ENCODE results near the gene TMEM92. TPM values are rescaled to one million over a fixed set of nuclear protein-coding genes. Genes with fewer than 3 reads are reported as not detected.

The TMEM92 gene
- total and polyA plus RNA-seq, 2 of the 13 experiments (the other 11 are each of a cell fraction or from before 2014, with no cell fraction given), result 0.07 TPM; not detected in 1

DNA sequence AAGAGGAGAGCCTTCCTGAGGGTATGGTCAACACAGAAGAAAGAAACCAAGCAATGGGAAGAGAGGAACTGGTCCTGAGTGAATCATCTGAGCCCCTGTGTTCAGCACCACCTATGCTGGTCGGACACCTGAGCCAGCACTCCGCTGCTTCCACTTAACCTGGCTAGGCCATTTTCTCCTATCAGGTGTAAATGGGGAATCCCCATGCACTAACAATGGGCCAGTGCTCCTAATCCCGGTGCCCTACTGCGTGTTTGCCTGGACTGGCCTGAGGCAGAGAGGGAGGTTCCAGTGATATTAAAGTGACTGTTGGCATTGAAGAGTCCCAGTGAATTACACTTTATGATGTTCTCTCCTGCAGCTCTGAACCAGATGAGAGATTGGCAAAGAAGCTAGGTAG lies 37.2 kb downstream of the TMEM92 start:
- H3K9ac ChIP-seq (ENCODE audit: insufficient read depth, low read depth, low read length), result no peak overlapping the region

DNA sequence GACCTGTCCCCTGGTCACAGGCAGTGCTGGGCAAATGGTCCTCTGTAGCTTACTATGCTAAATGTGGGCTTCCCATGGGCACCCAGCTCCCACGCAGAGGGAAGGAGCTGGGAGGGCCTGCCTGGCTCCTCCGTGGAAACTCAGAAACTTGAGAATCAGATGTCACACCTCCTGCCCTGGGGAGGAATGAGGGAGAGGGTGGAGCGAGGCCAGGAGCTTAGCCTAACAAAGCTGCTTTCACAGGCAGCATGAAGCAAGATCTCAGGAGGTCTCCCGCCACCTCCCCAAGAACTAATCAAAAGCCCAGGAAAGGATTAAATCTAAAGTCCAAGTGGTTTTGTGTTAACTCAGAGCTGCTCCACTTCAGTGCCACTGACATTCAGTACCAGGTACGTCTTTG lies 38.0 kb downstream of the TMEM92 start:
- ATAC-seq (no peak), DNase-seq (ENCODE audit: low spot score) (no peak), FAIRE-seq (no peak)
- intact Hi-C loops (cut with micrococcal nuclease; ENCODE audit: unreplicated experiment) (no loop called here), in situ Hi-C loops (cut with HindIII; ENCODE audit: extremely low pct_ligation_motif_present, low pct_unique_long_range_greater_than_20kb) (no loop called here)
- Histone ChIP-seq H3K79me2 (ENCODE audit: insufficient read depth, low read length) (no peaks in the 10 kb centered on the region), H4K20me1 (ENCODE audit: insufficient read depth, low read length) (no peaks in the 10 kb centered on the region), H3K4me3 (replicated peaks in 1 of 3; ENCODE audit: insufficient read depth in 1 of 3, low read depth in 2 of 3, low read length in 3 of 3) (no peak overlapping the region), H3K4me1 (ENCODE audit: insufficient read depth, low read length) (peaks cover 26% of the 10 kb centered on the region), H3K9me3 (ENCODE audit: low read length) (no peaks in the 10 kb centered on the region), H2AFZ (ENCODE audit: low read length) (no peak overlapping the region), H3K4me2 (ENCODE audit: low read depth, low read length) (no peak overlapping the region), H3K27ac (ENCODE audit: extremely low read length, insufficient read depth, low read length) (no peak overlapping the region), H3K27me3 (ENCODE audit: control insufficient read depth in 1 of 2, insufficient read depth in 2 of 2, low read length in 2 of 2) (peaks cover 3 to 33% of the 10 kb centered on the region in 2 experiments; a peak in 3 of 5 replicates), H3K36me3 (replicated peaks in 1 of 2; ENCODE audit: control insufficient read depth in 1 of 2, insufficient read depth in 2 of 2, low read length in 2 of 2) (no peaks in the 10 kb centered on the region), H3K9ac (ENCODE audit: insufficient read depth, low read depth, low read length) (no peak overlapping the region)
- CTCF ChIA-PET (ENCODE audit: low intra/inter-chr PET ratio, low total read pairs), result no interaction called here
- POLR2A ChIA-PET, result no interaction called here
- 24% methylated on average over 5 of the region's 5 CpGs for WGBS (ENCODE audit: low lambda C conversion rate)
- BruUV-seq (replicated peaks), result no TSS peak
- TF ChIP-seq ZNF557 (CRISPR knock-in tag; IDR thresholded peaks at IDR 0.05), result no peak
- no peak for TF ChIP-seq NFKB2 (CRISPR knock-in tag; IDR thresholded peaks at IDR 0.05; ENCODE audit: borderline replicate concordance)
- TF ChIP-seq, protein P1, sequence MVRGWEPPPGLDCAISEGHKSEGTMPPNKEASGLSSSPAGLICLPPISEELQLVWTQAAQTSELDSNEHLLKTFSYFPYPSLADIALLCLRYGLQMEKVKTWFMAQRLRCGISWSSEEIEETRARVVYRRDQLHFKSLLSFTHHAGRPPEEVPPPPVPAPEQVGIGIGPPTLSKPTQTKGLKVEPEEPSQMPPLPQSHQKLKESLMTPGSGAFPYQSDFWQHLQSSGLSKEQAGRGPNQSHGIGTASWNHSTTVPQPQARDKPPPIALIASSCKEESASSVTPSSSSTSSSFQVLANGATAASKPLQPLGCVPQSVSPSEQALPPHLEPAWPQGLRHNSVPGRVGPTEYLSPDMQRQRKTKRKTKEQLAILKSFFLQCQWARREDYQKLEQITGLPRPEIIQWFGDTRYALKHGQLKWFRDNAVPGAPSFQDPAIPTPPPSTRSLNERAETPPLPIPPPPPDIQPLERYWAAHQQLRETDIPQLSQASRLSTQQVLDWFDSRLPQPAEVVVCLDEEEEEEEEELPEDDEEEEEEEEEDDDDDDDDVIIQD (CRISPR knock-in tag; IDR thresholded peaks at IDR 0.05; ENCODE audit: low read depth), result no peak
- TF ChIP-seq, protein P2, sequence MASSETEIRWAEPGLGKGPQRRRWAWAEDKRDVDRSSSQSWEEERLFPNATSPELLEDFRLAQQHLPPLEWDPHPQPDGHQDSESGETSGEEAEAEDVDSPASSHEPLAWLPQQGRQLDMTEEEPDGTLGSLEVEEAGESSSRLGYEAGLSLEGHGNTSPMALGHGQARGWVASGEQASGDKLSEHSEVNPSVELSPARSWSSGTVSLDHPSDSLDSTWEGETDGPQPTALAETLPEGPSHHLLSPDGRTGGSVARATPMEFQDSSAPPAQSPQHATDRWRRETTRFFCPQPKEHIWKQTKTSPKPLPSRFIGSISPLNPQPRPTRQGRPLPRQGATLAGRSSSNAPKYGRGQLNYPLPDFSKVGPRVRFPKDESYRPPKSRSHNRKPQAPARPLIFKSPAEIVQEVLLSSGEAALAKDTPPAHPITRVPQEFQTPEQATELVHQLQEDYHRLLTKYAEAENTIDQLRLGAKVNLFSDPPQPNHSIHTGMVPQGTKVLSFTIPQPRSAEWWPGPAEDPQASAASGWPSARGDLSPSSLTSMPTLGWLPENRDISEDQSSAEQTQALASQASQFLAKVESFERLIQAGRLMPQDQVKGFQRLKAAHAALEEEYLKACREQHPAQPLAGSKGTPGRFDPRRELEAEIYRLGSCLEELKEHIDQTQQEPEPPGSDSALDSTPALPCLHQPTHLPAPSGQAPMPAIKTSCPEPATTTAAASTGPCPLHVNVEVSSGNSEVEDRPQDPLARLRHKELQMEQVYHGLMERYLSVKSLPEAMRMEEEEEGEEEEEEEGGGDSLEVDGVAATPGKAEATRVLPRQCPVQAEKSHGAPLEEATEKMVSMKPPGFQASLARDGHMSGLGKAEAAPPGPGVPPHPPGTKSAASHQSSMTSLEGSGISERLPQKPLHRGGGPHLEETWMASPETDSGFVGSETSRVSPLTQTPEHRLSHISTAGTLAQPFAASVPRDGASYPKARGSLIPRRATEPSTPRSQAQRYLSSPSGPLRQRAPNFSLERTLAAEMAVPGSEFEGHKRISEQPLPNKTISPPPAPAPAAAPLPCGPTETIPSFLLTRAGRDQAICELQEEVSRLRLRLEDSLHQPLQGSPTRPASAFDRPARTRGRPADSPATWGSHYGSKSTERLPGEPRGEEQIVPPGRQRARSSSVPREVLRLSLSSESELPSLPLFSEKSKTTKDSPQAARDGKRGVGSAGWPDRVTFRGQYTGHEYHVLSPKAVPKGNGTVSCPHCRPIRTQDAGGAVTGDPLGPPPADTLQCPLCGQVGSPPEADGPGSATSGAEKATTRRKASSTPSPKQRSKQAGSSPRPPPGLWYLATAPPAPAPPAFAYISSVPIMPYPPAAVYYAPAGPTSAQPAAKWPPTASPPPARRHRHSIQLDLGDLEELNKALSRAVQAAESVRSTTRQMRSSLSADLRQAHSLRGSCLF (CRISPR knock-in tag; IDR thresholded peaks at IDR 0.05; ENCODE audit: borderline replicate concordance), result no peak
- TF ChIP-seq FOXP1 (IDR thresholded peaks at IDR 0.05), result no peak
- TF ChIP-seq FOXP1 (CRISPR knock-in tag; IDR thresholded peaks at IDR 0.05), result no peak
- TF ChIP-seq, protein P3, sequence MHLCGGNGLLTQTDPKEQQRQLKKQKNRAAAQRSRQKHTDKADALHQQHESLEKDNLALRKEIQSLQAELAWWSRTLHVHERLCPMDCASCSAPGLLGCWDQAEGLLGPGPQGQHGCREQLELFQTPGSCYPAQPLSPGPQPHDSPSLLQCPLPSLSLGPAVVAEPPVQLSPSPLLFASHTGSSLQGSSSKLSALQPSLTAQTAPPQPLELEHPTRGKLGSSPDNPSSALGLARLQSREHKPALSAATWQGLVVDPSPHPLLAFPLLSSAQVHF (CRISPR knock-in tag; IDR thresholded peaks at IDR 0.05), result no peak

More for the DNA sequence above, 37.2 kb downstream of the TMEM92 start:
- Histone ChIP-seq H3K36me3 (replicated peaks in 1 of 2; ENCODE audit: control insufficient read depth in 1 of 2, insufficient read depth in 2 of 2, low read length in 2 of 2) (no peaks in the 10 kb centered on the region), H4K20me1 (ENCODE audit: insufficient read depth, low read length) (no peaks in the 10 kb centered on the region), H2AFZ (ENCODE audit: low read length) (no peak overlapping the region), H3K27me3 (ENCODE audit: control insufficient read depth in 1 of 2, insufficient read depth in 2 of 2, low read length in 2 of 2) (peaks cover 0 to 29% of the 10 kb centered on the region in 2 experiments; a peak in 3 of 5 replicates), H3K4me2 (ENCODE audit: low read depth, low read length) (no peak overlapping the region), H3K9me3 (ENCODE audit: low read length) (no peaks in the 10 kb centered on the region), H3K27ac (ENCODE audit: extremely low read length, insufficient read depth, low read length) (no peak overlapping the region), H3K4me1 (ENCODE audit: insufficient read depth, low read length) (peaks cover 26% of the 10 kb centered on the region), H3K79me2 (ENCODE audit: insufficient read depth, low read length) (no peaks in the 10 kb centered on the region), H3K4me3 (replicated peaks in 1 of 3; ENCODE audit: insufficient read depth in 1 of 3, low read depth in 2 of 3, low read length in 3 of 3) (no peak overlapping the region)
- in situ Hi-C loops (cut with HindIII; ENCODE audit: extremely low pct_ligation_motif_present, low pct_unique_long_range_greater_than_20kb), result no loop called here
- DNase-seq (ENCODE audit: low spot score) (no peak), ATAC-seq (no peak), FAIRE-seq (no peak)
- POLR2A ChIA-PET, result no interaction called here
- WGBS (ENCODE audit: low lambda C conversion rate), result 52% methylated on average over 4 of the region's 4 CpGs
- TF ChIP-seq, protein P4, sequence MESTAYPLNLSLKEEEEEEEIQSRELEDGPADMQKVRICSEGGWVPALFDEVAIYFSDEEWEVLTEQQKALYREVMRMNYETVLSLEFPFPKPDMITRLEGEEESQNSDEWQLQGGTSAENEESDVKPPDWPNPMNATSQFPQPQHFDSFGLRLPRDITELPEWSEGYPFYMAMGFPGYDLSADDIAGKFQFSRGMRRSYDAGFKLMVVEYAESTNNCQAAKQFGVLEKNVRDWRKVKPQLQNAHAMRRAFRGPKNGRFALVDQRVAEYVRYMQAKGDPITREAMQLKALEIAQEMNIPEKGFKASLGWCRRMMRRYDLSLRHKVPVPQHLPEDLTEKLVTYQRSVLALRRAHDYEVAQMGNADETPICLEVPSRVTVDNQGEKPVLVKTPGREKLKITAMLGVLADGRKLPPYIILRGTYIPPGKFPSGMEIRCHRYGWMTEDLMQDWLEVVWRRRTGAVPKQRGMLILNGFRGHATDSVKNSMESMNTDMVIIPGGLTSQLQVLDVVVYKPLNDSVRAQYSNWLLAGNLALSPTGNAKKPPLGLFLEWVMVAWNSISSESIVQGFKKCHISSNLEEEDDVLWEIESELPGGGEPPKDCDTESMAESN (CRISPR knock-in tag; conservative IDR thresholded peaks at IDR 0.05), result 0 out of 2 replicates have a peak, but pooled peaks have one; percentile 12
- TF ChIP-seq ARID2 (CRISPR knock-in tag; IDR thresholded peaks at IDR 0.05; ENCODE audit: borderline replicate concordance), result no peak
- 0 out of 2 replicates have a peak, but pooled peaks have one; percentile 25 for TF ChIP-seq HHEX (CRISPR knock-in tag; IDR thresholded peaks at IDR 0.05)
- CTCF ChIA-PET (ENCODE audit: low intra/inter-chr PET ratio, low total read pairs), result no interaction called here
- intact Hi-C loops (cut with micrococcal nuclease; ENCODE audit: unreplicated experiment), result no loop called here
- BruUV-seq (replicated peaks), result no TSS peak
